Erythroblast (primary cell): ENCODE data around the gene NOXA1.
"Not testable (repeated sequence)": the region's sequence is repeated elsewhere in the genome, so short reads cannot be mapped to it uniquely, and the experiment has no call there.

Source experiments
- GATA1 ChIP-seq: IDR thresholded peaks from 2 replicates; pipeline ENCODE4 v1.6.1; 2011; ENCODE audit warnings: low read depth, mild to moderate bottlenecking, control low read depth, low read length, moderate library complexity
- POLR2A ChIP-seq: IDR thresholded peaks from 2 replicates; pipeline ENCODE4 v1.6.1; 2011; ENCODE audit warnings: mild to moderate bottlenecking, low read length

DNA sequence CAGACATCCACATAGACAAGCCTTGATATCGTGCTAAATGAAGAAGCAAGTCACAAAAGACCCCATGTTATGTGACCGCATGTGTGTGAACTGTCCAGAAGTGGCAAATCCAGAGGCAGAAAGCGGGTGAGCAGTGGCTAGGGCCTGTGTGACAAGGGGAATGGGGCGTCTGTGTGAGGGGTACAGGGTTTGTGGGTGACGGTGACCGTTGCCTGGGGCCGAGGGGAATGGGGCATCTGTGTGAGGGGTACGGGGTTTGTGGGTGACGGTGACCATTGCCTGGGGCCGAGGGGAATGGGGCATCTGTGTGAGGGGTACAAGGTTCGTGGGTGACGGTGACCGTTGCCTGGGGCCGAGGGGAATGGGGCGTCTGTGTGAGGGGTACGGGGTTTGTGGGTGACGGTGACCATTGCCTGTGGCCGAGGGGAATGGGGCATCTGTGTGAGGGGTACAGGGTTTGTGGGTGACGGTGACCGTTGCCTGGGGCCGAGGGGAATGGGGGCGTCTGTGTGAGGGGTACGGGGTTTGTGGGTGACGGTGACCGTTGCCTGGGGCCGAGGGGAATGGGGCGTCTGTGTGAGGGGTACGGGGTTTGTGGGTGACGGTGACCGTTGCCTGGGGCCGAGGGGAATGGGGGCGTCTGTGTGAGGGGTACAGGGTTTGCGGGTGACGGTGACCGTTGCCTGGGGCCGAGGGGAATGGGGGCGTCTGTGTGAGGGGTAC lies 44.3 kb upstream of the NOXA1 start:
- TF ChIP-seq POLR2A, GATA1: not testable (repeated sequence)
